ENCODE data around the gene SUPT20HL2. TPM values are rescaled to one million over a fixed set of nuclear protein-coding genes. Genes with fewer than 3 reads are reported as not detected.
A peak's percentile ranks its signal among the peaks of the same experiment; 100 is the strongest.

The SUPT20HL2 gene
- total RNA-seq, 1 experiment from 2014 or later: not detected

GRCh38 chrX:24347881-24348280 lies 34.0 kb upstream of the SUPT20HL2 start:
- no peak for TF ChIP-seq CTCF (IDR thresholded peaks at IDR 0.05; ENCODE audit: insufficient read depth in 1 of 2, low read depth in 1 of 2, low read length in 1 of 2, severe bottlenecking in 1 of 2, unreplicated experiment in 1 of 2)
- H3K4me1 ChIP-seq: 0 out of 2 replicates have a peak, but pooled peaks cover 3% of the 10 kb centered on the region
- H3K27ac Mint-ChIP-seq (ENCODE audit: unreplicated experiment): no peak overlapping the region
- H3K4me3 Mint-ChIP-seq (ENCODE audit: unreplicated experiment): no peak overlapping the region
- no peaks in the 10 kb centered on the region for H3K4me1 Mint-ChIP-seq (ENCODE audit: low read depth, unreplicated experiment)
- no peaks in the 10 kb centered on the region for H3K36me3 ChIP-seq (ENCODE audit: control insufficient read depth, insufficient read depth, low read length)
- H3K27me3 Mint-ChIP-seq (ENCODE audit: insufficient read depth, unreplicated experiment): no peaks in the 10 kb centered on the region
- no TSS peak for BruUV-seq (replicated peaks)
- intact Hi-C loops (cut with micrococcal nuclease; ENCODE audit: unreplicated experiment): no loop called here
- CTCF ChIA-PET: interaction anchor here (1.4 kb wide), 1 partner anchor 88 kb away, joined by 4 read pairs; no protein-coding TSS in a partner anchor
- DNase-seq: peak in 1 of 2 experiments; percentile 4
- no peaks in the 10 kb centered on the region for H3K36me3 Mint-ChIP-seq (ENCODE audit: insufficient read depth, unreplicated experiment)
- no peaks in the 10 kb centered on the region; the same call in 1 of the 2 replicates for H3K27me3 ChIP-seq (replicated peaks; ENCODE audit: control insufficient read depth, insufficient read depth, low read length)
- H3K9me3 Mint-ChIP-seq (ENCODE audit: unreplicated experiment): no peaks in the 10 kb centered on the region
- POLR2A ChIA-PET: no interaction called here
- H3K4me3 ChIP-seq (ENCODE audit: low read depth, low read length): no peak overlapping the region
- H3K9me3 ChIP-seq: no peaks in the 10 kb centered on the region

- Mint-ChIP-seq H3K27me3 (ENCODE audit: insufficient read depth, unreplicated experiment) (peaks cover 8% of the 10 kb centered on the region), H3K9me3 (ENCODE audit: unreplicated experiment) (no peaks in the 10 kb centered on the region), H3K36me3 (ENCODE audit: insufficient read depth, unreplicated experiment) (no peaks in the 10 kb centered on the region), H3K27ac (ENCODE audit: unreplicated experiment) (no peak overlapping the region), H3K4me3 (ENCODE audit: unreplicated experiment) (no peak overlapping the region), H3K4me1 (ENCODE audit: low read depth, unreplicated experiment) (no peaks in the 10 kb centered on the region)
- intact Hi-C loops (cut with micrococcal nuclease; ENCODE audit: unreplicated experiment): no loop called here
- POLR2A ChIA-PET: no interaction called here
- Histone ChIP-seq H3K9me3 (no peaks in the 10 kb centered on the region), H3K36me3 (ENCODE audit: control insufficient read depth, insufficient read depth, low read length) (no peaks in the 10 kb centered on the region), H3K27me3 (replicated peaks; ENCODE audit: control insufficient read depth, insufficient read depth, low read length) (no peaks in the 10 kb centered on the region), H3K4me1 (0 out of 2 replicates have a peak, but pooled peaks cover 3% of the 10 kb centered on the region), H3K4me3 (ENCODE audit: low read depth, low read length) (no peak overlapping the region)
- no TSS peak for BruUV-seq (replicated peaks)
- TF ChIP-seq CTCF (IDR thresholded peaks at IDR 0.05; ENCODE audit: insufficient read depth in 1 of 2, low read depth in 1 of 2, low read length in 1 of 2, severe bottlenecking in 1 of 2, unreplicated experiment in 1 of 2): no peak
- CTCF ChIA-PET: no interaction called here
- DNase-seq: no peak
Observed at GRCh38 chrX:24343719-24344118, 29.9 kb upstream of the SUPT20HL2 start.

GRCh38 chrX:24341795-24342194 lies 27.9 kb upstream of the SUPT20HL2 start:
- POLR2A ChIA-PET: no interaction called here
- no peaks in the 10 kb centered on the region for H3K9me3 Mint-ChIP-seq (ENCODE audit: unreplicated experiment)
- Histone ChIP-seq H3K36me3 (ENCODE audit: control insufficient read depth, insufficient read depth, low read length) (no peaks in the 10 kb centered on the region), H3K27me3 (replicated peaks; ENCODE audit: control insufficient read depth, insufficient read depth, low read length) (no peaks in the 10 kb centered on the region), H3K4me3 (ENCODE audit: low read depth, low read length) (no peak overlapping the region), H3K4me1 (no peaks in the 10 kb centered on the region), H3K9me3 (no peaks in the 10 kb centered on the region)
- no peaks in the 10 kb centered on the region for H3K4me1 Mint-ChIP-seq (ENCODE audit: low read depth, unreplicated experiment)
- no peak for TF ChIP-seq CTCF (IDR thresholded peaks at IDR 0.05; ENCODE audit: insufficient read depth in 1 of 2, low read depth in 1 of 2, low read length in 1 of 2, severe bottlenecking in 1 of 2, unreplicated experiment in 1 of 2)
- H3K27ac Mint-ChIP-seq (ENCODE audit: unreplicated experiment): no peak overlapping the region
- H3K4me3 Mint-ChIP-seq (ENCODE audit: unreplicated experiment): no peak overlapping the region
- H3K27me3 Mint-ChIP-seq (ENCODE audit: insufficient read depth, unreplicated experiment): peaks cover 8% of the 10 kb centered on the region
- intact Hi-C loops (cut with micrococcal nuclease; ENCODE audit: unreplicated experiment): no loop called here
- no peaks in the 10 kb centered on the region for H3K36me3 Mint-ChIP-seq (ENCODE audit: insufficient read depth, unreplicated experiment)
- no peak for DNase-seq
- no TSS peak for BruUV-seq (replicated peaks)
- CTCF ChIA-PET: no interaction called here
